Fibroblast of the aortic adventitia (primary cell): ENCODE data around the gene BPIFB2. TPM values are rescaled to one million over a fixed set of nuclear protein-coding genes. Genes with fewer than 3 reads are reported as not detected.

Source experiments
- DNase-seq: peaks from one replicate; pipeline ENCODE4 v3.0.0-alpha.2; 2010; ENCODE audit warnings: low read depth
- H3K4me3 ChIP-seq: 2 replicates; pipeline ENCODE4 v1.5.1; 2011; ENCODE audit warnings: low read depth, mild to moderate bottlenecking, control low read depth, low read length, moderate library complexity
- total RNA-seq: library from RNA; depleted of rRNA; stranded (reverse); fragments of >200 nt; gene quantifications from 2 replicates; pipeline ENCODE4 v1.2.3, GENCODE V29; 2012; ENCODE audit warnings: low replicate concordance
- TF ChIP-seq, protein P1 (sequence below): IDR thresholded peaks from 2 replicates; pipeline ENCODE4 v1.5.1; 2011; ENCODE audit warnings: mild to moderate bottlenecking, low read length, control low read depth, inconsistent platforms; ENCODE audit not compliant: insufficient read depth

The BPIFB2 gene
- total RNA-seq, 1 donor, result not detected

DNA sequence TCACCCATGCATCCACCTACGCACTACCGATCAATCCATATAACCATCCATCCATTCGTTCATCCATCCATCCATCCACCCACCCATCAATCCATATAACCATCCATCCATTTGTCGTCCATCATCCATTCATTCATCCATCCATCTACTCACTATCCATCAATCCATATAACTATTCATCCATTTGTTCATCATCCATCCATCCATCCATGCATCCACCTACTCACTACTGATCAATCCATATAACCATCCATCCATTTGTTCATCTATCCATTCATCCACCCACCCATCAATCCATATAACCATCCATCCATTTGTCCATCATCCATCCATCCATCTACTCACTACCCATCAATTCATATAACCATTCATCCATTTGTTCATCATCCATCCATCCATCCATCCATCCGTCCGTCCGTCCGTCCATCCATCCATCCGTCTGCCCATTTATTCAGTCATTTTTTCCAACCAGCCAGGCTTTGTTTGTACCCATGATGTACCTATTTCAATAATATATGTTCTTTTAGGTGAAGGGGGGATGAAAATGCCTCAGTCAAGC, 17.9 kb downstream of the BPIFB2 start:
- no peak overlapping the region for H3K4me3 ChIP-seq
- TF ChIP-seq, protein P1, sequence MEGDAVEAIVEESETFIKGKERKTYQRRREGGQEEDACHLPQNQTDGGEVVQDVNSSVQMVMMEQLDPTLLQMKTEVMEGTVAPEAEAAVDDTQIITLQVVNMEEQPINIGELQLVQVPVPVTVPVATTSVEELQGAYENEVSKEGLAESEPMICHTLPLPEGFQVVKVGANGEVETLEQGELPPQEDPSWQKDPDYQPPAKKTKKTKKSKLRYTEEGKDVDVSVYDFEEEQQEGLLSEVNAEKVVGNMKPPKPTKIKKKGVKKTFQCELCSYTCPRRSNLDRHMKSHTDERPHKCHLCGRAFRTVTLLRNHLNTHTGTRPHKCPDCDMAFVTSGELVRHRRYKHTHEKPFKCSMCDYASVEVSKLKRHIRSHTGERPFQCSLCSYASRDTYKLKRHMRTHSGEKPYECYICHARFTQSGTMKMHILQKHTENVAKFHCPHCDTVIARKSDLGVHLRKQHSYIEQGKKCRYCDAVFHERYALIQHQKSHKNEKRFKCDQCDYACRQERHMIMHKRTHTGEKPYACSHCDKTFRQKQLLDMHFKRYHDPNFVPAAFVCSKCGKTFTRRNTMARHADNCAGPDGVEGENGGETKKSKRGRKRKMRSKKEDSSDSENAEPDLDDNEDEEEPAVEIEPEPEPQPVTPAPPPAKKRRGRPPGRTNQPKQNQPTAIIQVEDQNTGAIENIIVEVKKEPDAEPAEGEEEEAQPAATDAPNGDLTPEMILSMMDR, result no peak
- no peak for DNase-seq

DNA sequence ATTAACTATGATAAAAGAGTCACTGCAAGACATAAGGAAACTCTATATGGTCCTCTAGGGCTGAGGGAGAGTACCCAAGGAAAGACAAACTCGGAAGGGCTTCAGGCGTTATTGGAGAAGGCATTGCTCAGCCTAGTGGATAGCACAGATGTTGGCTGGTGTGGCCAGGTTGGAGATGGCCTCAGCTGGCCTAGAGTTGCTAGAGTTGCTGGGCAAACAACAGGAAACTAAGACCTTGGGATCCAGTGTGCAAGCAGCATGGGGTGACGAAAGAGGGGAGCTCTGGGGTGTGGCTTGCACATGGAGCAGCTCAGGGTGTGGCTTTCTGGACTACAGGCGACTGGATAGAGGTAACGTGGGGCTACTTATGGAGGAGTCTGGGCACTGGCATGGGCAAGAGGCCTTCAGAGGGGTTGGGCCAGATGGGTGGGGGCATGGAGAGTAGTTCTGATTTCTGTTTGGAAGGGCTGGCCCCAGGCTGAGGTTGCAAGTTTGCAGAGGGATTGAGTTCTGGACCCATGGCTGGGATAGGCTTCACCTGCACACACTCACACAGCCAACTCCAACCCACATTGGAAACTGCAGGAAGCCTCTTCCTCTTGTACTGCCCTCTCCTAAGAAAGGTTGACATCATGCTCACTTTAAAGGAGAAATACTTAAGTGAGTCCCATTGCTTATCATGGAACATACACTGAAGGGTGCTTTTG, 18.7 kb downstream of the BPIFB2 start:
- TF ChIP-seq, protein P1, result no peak
- H3K4me3 ChIP-seq, result no peak overlapping the region
- DNase-seq, result no peak

DNA sequence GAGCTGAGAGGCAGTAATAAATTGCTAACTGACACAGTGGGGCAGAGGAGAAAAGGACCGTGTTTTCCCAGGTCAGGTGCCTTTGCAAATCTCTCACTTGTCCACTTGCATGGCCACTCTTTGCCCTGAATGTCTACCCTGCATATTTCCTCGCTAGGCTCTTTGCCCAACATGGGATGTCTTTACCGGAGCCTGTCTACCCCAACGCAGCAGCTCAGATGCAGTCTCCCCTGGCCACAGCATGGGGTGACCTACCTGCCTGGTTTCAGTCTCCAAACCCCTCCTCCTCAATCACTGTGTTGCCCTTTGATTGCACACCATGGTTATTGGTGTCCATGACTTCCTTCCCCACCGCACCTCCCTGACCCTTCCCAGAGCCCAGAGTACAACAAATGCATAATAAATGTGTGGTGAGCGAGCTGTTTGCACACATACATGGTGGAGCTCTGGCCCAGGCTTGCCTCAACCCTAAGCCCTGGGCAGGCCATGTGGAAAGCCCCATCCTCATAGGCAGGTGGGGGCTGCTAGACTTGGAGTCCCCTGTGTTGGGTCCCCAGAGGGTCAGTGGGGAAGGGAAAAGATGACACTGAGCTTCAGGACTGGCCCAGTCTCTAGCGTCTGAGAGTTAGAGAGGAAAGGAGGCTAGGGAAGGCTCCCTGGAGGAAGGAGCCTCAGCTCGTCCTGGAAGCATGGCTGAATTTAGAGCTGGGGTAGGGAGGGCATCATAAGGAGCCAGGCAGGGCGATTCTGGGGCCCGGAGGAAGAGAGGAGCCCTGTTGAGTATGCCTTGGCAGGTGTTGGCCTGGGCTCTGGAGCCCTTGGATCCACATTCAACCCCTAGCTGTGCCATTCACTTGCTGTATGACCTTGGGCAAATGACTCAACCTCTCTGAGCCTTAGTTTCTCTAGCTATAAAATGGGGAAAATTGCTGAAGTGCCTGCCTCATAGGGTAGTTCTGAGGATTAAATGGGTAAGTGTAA, 19.6 kb downstream of the BPIFB2 start:
- DNase-seq, result no peak
- no peak overlapping the region for H3K4me3 ChIP-seq
- TF ChIP-seq, protein P1, result no peak

DNA sequence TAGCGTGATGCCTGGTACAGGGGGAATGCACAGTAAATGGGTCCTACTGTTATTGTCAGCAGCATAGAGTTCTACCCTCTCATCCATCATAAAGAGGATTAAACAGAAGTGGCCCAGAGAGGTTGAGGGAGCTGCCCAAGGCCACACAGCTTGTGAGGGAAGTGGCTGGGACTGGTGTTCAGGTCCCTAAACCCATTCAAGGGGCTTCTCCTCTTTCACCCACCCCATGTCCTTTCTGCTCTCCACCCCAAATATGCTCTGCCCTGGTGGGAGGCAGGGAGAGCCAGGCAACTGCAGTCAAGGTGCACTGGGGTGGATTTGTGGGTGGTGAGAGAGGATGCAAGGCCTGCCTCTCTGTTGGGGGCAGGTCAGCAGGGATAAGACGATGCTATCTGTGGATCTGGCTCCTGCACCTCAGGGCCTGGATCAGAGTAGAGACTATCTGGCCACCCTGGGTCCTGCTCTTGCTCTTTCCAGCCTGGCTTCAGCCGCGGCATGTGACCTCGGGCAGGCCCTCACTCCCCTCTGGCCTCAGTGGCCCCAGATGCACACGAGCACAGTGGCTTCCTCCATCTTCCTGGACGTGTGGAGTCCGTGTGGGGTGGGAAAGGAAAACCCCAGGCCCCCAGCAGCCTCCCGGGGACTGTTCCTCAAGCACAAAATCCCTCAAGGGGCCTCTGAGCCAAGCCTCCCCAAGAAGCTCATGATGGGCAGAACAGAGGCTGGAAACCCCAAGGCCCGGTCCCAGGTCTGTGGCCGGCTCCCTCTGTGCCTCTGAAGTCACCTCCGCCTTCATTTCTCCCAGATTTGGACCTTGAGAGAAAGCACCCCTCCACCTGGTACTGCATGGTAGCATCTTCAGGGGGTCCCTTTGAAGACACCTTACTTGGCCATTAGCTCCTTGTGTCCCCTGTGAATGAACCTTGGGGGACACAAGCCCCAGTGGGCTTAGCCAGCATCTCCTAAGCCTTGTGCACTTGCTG, 20.6 kb downstream of the BPIFB2 start:
- no peak overlapping the region for H3K4me3 ChIP-seq
- TF ChIP-seq, protein P1, result no peak
- DNase-seq, result no peak

DNA sequence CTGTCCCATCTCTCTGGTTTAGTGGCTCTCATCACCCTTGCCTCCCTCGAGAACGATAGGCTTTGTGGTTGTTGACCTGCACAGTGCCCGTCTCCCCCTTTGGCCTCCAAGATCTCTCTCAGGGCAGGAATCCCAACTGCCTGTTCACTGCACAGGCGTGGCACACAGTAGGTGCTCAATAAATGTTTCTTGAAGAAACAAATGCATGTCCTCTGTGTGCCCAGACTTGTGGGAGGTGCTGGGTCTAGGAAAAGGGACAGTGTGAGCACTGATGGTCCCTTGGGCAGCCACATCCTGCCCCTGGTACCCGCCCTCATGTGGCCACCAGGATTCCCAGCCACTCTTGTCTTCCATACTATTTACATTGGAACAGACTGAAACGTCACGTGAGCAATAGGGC, 21.4 kb downstream of the BPIFB2 start:
- TF ChIP-seq, protein P1, result no peak
- no peak overlapping the region for H3K4me3 ChIP-seq

DNA sequence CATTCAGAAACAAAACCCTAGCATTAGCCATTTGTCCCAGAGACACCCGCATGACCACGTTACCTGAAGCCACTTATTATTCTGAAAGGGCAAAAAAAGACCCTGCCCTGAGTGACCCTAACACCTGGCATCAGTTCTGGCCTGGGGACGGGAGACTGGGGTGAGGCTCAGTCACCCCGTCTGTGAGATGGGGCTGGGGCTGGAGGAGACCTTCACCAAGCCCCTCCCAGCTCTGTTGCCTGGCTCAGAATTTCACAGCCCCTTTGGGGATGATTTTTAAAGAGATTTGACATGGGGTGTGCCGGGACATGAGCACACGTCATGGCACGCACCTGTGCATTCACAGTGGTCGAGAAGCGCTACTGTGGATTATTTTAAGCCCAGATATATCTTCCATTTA, 22.6 kb downstream of the BPIFB2 start:
- TF ChIP-seq, protein P1, result no peak
- H3K4me3 ChIP-seq, result no peak overlapping the region
- DNase-seq, result no peak

More for the DNA sequence above, 21.4 kb downstream of the BPIFB2 start:
- DNase-seq, result no peak
